T-cell (primary cell): ENCODE measurements around the gene ECI1. TPM values are rescaled to one million over a fixed set of nuclear protein-coding genes. Genes with fewer than 3 reads are reported as not detected.
A peak's percentile ranks its signal among the peaks of the same experiment; 100 is the strongest.

Experiments used
- ATAC-seq, 4 experiments: fragments of 200-7000 bp in 3 of 4; fragments of 150-1000 bp in 1 of 4; cut with Tn5 transposase; replicated peaks in 1 of 4; 1 replicate in 3 of 4; 2 replicates in 1 of 4; pipeline ENCODE4 v1.10.0; 2021; ENCODE audit warnings: moderate library complexity in 3 of 4, mild to moderate bottlenecking in 2 of 4, moderate number of reproducible peaks in 1 of 4
- CTCF ChIA-PET, 2 donors: fragments of 300-600 bp; sonication (Branson Sonifier 250); formaldehyde crosslinking; loops; one replicate each; lab custom pipeline; 2022; ENCODE audit warnings: antibody characterized with exemption in 2 of 2; lab: Charles Lee
- POLR2A ChIA-PET, 2 donors: fragments of 300-600 bp; sonication (Branson Sonifier 250); formaldehyde crosslinking; loops; one replicate each; lab custom pipeline; 2022; ENCODE audit warnings: antibody characterized with exemption in 2 of 2; lab: Charles Lee
- DNase-seq, 35 experiments: peaks; one replicate each; pipeline versions ENCODE4 v3.0.0 to v3.0.0-alpha.2; 2013 to 2023
- H3K27ac ChIP-seq: one replicate; pipeline ENCODE4 v1.5.1; 2013; ENCODE audit warnings: low read length
- H3K27me3 ChIP-seq, 2 experiments: replicated peaks in 1 of 2; 1 replicate in 1 of 2; 2 replicates in 1 of 2; pipeline versions ENCODE4 v1.6.1 to v1.7.0; 2013; ENCODE audit warnings: low read length in 1 of 2, mixed read lengths in 1 of 2; ENCODE audit not compliant: control insufficient read depth in 2 of 2, insufficient read depth in 2 of 2; ENCODE audit errors: extremely low read depth in 1 of 2
- H3K36me3 ChIP-seq, 2 donors: 1 replicate in 1 of 2; 2 replicates in 1 of 2; pipeline versions ENCODE4 v1.6.1 to v1.7.0; 2013; ENCODE audit warnings: low read length in 1 of 2; ENCODE audit not compliant: control insufficient read depth in 2 of 2, insufficient read depth in 1 of 2; ENCODE audit errors: extremely low read depth in 1 of 2
- H3K4me1 ChIP-seq, 2 experiments: 1 replicate in 1 of 2; 2 replicates in 1 of 2; pipeline versions ENCODE4 v1.6.1 to v1.7.0; 2013; ENCODE audit warnings: low read length in 2 of 2, mixed read lengths in 1 of 2; ENCODE audit not compliant: insufficient read depth in 2 of 2, control insufficient read depth in 1 of 2; ENCODE audit errors: extremely low read depth in 1 of 2
- H3K4me3 ChIP-seq, 2 donors: 1 replicate in 1 of 2; 2 replicates in 1 of 2; pipeline versions ENCODE4 v1.5.1 to v1.7.0; 2013; ENCODE audit warnings: mild to moderate bottlenecking in 2 of 2, low read length in 1 of 2, moderate library complexity in 1 of 2; ENCODE audit not compliant: control insufficient read depth in 1 of 2; ENCODE audit errors: extremely low read depth in 1 of 2
- H3K9me3 ChIP-seq: 2 replicates; pipeline ENCODE4 v1.7.0; 2013
- H3K27ac Mint-ChIP-seq, 2 donors: one replicate each; pipeline ENCODE4 v1.8.0; 2020 to 2021; ENCODE audit warnings: mild to moderate bottlenecking in 2 of 2, mixed read lengths in 2 of 2
- H3K27me3 Mint-ChIP-seq, 2 donors: one replicate each; pipeline ENCODE4 v1.8.0; 2021 to 2022; ENCODE audit warnings: mixed read lengths in 2 of 2
- H3K36me3 Mint-ChIP-seq: one replicate; pipeline ENCODE4 v1.8.0; 2021; ENCODE audit warnings: mixed read lengths
- H3K4me1 Mint-ChIP-seq, 3 donors: one replicate each; pipeline ENCODE4 v1.8.0; 2020 to 2022; ENCODE audit warnings: mixed read lengths in 3 of 3, mild to moderate bottlenecking in 1 of 3
- H3K4me3 Mint-ChIP-seq, 3 donors: one replicate each; pipeline ENCODE4 v1.8.0; 2020 to 2022; ENCODE audit warnings: mild to moderate bottlenecking in 3 of 3, mixed read lengths in 3 of 3, moderate library complexity in 3 of 3
- H3K9me3 Mint-ChIP-seq, 3 donors: one replicate each; pipeline ENCODE4 v1.8.0; 2020 to 2022; ENCODE audit warnings: mixed read lengths in 3 of 3
- WGBS: methylation state at CpG from one replicate; pipeline ENCODE4 v1.1.5; 2013; ENCODE audit warnings: missing lambda C conversion rate; ENCODE audit not compliant: insufficient coverage; 5-methylcytosine and 5-hydroxymethylcytosine counted together
- total RNA-seq, 35 experiments: library from RNA in 6 of 35; stranded (reverse) in 6 of 35; fragments of 120-200 nt in 1 of 35; gene quantifications; one replicate each; pipeline versions ENCODE4 v1.2.1 to v1.2.4 and lab custom pipeline; 2013 to 2026

Gene ECI1
- total RNA-seq, 5 donors from 2014 or later (not counting 1 experiment from before 2014, with no cell fraction given) = 17.0 to 40.1 (median 37.7) TPM

DNA sequence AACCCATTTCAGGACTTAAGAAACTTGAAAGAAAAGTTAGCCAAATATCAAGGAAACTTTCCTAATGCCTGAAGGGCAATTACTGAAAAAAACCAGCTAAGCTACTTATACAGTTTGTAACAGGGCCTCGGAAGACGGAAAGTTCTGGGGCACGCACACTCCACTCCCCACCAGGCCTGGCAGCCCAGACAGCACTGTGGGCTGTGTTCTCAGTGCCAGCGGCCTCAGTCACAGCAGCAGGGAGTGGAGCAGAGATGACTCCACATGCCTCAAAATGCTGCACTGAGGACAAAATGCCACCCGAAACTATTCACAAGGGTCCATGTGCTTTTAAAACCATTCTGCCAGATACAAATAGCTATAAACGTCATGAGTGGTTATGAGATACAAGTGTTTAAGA is 6.3 kb upstream of the ECI1 start:
- CTCF ChIA-PET = interaction anchor here in 1 of 2 donors (0.5 to 0.8 kb wide), 2 partner anchors 63 to 422 kb away, joined by 3 read pairs; no protein-coding TSS in a partner anchor

GRCh38 chr16:2256531-2257140 is 5.2 kb upstream of the ECI1 start:
- CTCF ChIA-PET = no interaction called here
- Histone ChIP-seq H3K4me1 (peaks cover 0 to 5% of the 10 kb centered on the region in 2 experiments), H3K36me3 (peaks cover 10 to 66% of the 10 kb centered on the region in 2 donors), H3K27ac (no peak overlapping the region), H3K4me3 (no peak overlapping the region), H3K27me3 (no peaks in the 10 kb centered on the region), H3K9me3 (no peaks in the 10 kb centered on the region)
- Mint-ChIP-seq H3K27me3 (no peaks in the 10 kb centered on the region), H3K27ac (peak overlapping the region in 1 of 2 donors; percentile 21), H3K4me1 (peaks cover 0 to 2% (median 1%) of the 10 kb centered on the region in 3 donors), H3K4me3 (no peak overlapping the region), H3K36me3 (peaks cover 43% of the 10 kb centered on the region), H3K9me3 (no peaks in the 10 kb centered on the region)
- DNase-seq (no peak), ATAC-seq (no peak)
- POLR2A ChIA-PET = no interaction called here
- WGBS = 99% methylated on average over 6 of the region's 12 CpGs

More for the DNA sequence above, 6.3 kb upstream of the ECI1 start:
- no peaks in the 10 kb centered on the region for H3K27me3 ChIP-seq
- POLR2A ChIA-PET = no interaction called here
- no peak overlapping the region for H3K4me3 Mint-ChIP-seq
- WGBS = 93% methylated on average over 4 of the region's 6 CpGs
- no peaks in the 10 kb centered on the region for H3K9me3 Mint-ChIP-seq
- H3K36me3 ChIP-seq = peaks cover 10 to 77% of the 10 kb centered on the region in 2 donors
- no peak overlapping the region for H3K4me3 ChIP-seq
- H3K9me3 ChIP-seq = no peaks in the 10 kb centered on the region
- H3K27ac ChIP-seq = no peak overlapping the region
- H3K4me1 Mint-ChIP-seq = no peaks in the 10 kb centered on the region
- H3K27me3 Mint-ChIP-seq = no peaks in the 10 kb centered on the region
- no peaks in the 10 kb centered on the region for H3K4me1 ChIP-seq
- DNase-seq = no peak
- H3K36me3 Mint-ChIP-seq = peaks cover 50% of the 10 kb centered on the region
- no peak for ATAC-seq
- no peak overlapping the region for H3K27ac Mint-ChIP-seq

GRCh38 chr16:2253293-2253692 is 1.9 kb upstream of the ECI1 start:
- Mint-ChIP-seq H3K27ac (peak overlapping the region in 1 of 2 donors; percentile 67), H3K9me3 (no peaks in the 10 kb centered on the region), H3K27me3 (no peaks in the 10 kb centered on the region), H3K4me1 (peaks cover 5 to 7% (median 6%) of the 10 kb centered on the region in 3 donors), H3K36me3 (peaks cover 34% of the 10 kb centered on the region), H3K4me3 (no peak overlapping the region)
- Histone ChIP-seq H3K36me3 (peaks cover 7 to 45% of the 10 kb centered on the region in 2 donors), H3K4me1 (peaks cover 3 to 21% of the 10 kb centered on the region in 2 experiments), H3K4me3 (no peak overlapping the region), H3K9me3 (no peaks in the 10 kb centered on the region), H3K27me3 (no peaks in the 10 kb centered on the region), H3K27ac (no peak overlapping the region)
- POLR2A ChIA-PET = no interaction called here
- CTCF ChIA-PET = no interaction called here
- no peak for DNase-seq
- WGBS = 96% methylated on average over 4 of the region's 11 CpGs
- ATAC-seq = no peak

DNA sequence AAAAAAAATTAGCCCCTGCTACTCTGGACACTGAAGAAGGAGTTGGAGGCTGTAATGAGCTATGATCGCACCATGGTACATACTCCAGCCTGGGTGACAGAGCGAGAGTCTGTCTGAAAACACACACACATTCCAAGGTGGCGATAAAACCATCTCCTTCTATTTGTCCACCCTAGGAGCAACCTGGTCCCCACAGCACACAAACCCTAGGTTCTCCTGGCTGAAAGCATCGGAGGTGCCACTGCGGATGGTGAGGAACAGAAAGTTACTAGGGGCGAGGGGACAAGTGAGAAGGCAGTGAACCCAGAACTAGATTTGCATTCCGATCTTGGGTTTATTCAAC is 1.4 kb upstream of the ECI1 start:
- Mint-ChIP-seq H3K27me3 (no peaks in the 10 kb centered on the region), H3K4me3 (peak overlapping the region in 2 of 3 donors; percentile 21 to 84), H3K4me1 (peaks cover 5 to 7% (median 6%) of the 10 kb centered on the region in 3 donors), H3K9me3 (no peaks in the 10 kb centered on the region), H3K27ac (peak overlapping the region in 1 of 2 donors; percentile 67), H3K36me3 (peaks cover 33% of the 10 kb centered on the region)
- no peaks in the 10 kb centered on the region for H3K27me3 ChIP-seq
- peaks cover 7 to 40% of the 10 kb centered on the region in 2 donors for H3K36me3 ChIP-seq
- ATAC-seq (no peak), DNase-seq (no peak)
- no peaks in the 10 kb centered on the region for H3K9me3 ChIP-seq
- ChIA-PET CTCF (no interaction called here), POLR2A (interaction anchor here in 1 of 2 donors (0.5 kb wide), 1 partner anchor 500 kb away, joined by 3 read pairs; the partner anchor contains the start of gene SRRM2)
- H3K27ac ChIP-seq = no peak overlapping the region
- peaks cover 3 to 21% of the 10 kb centered on the region in 2 experiments for H3K4me1 ChIP-seq
- WGBS = 100% methylated on average over 1 of the region's 7 CpGs
- H3K4me3 ChIP-seq = no peak overlapping the region

DNA sequence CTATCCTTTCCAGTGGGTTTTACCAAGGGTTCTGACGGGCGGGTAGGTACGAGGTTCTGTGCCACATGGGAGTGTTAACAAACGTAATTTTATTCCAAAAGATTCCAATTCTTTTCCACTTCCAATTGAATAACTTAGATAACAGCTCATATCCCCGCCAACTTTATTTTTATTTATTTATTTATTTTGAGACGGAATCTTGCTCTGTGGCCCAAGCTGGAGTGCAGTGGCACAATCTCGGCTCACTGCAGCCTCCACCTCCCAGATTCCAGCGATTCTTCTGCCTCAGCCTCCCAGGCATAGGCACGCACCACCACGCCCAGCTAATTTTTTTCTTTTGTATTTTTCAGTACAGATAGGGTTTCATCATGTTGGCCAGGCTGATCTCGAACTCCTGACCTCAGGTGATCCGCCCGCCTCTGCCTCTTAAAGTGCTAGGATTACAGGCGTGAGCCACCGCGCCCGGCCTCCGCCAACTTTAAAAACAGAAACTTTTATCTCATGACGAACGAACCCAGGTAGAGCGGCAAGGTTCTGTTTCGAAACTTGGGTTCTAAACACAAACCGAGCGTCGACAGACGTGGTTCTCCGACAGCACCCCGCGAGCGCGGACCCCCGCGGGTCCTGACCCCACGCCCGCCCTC is 613 bp downstream of the ECI1 start:
- H3K36me3 Mint-ChIP-seq = peaks cover 19% of the 10 kb centered on the region
- peak in 2 of 4 experiments; percentile 25 to 42 for ATAC-seq
- peak overlapping the region; percentile 63 to 64 for H3K4me3 ChIP-seq
- H3K4me3 Mint-ChIP-seq = peak overlapping the region; percentile 81 to 85 (median 84)
- DNase-seq = peak in 21 of 35 experiments; percentile 13 to 61 (median 24)
- no peaks in the 10 kb centered on the region for H3K9me3 ChIP-seq
- H3K27ac ChIP-seq = peak overlapping the region; percentile 69
- H3K4me1 ChIP-seq = peaks cover 3 to 21% of the 10 kb centered on the region in 2 experiments
- H3K27me3 ChIP-seq = no peaks in the 10 kb centered on the region
- no peaks in the 10 kb centered on the region for H3K27me3 Mint-ChIP-seq
- H3K9me3 Mint-ChIP-seq = no peaks in the 10 kb centered on the region
- CTCF ChIA-PET = interaction anchor here in 1 of 2 donors (0.5 to 1.2 kb wide), 4 partner anchors 13 to 177 kb away, joined by 3 to 6 read pairs (median 3); no protein-coding TSS in a partner anchor
- 10% methylated on average over 29 of the region's 35 CpGs for WGBS
- H3K27ac Mint-ChIP-seq = peak overlapping the region; percentile 89 to 91
- peaks cover 6 to 29% of the 10 kb centered on the region in 2 donors for H3K36me3 ChIP-seq
- POLR2A ChIA-PET = interaction anchor here in 1 of 2 donors (0.8 kb wide), 1 partner anchor 13 kb away, joined by 3 read pairs; no protein-coding TSS in a partner anchor
- H3K4me1 Mint-ChIP-seq = peaks cover 5 to 7% (median 6%) of the 10 kb centered on the region in 3 donors

DNA sequence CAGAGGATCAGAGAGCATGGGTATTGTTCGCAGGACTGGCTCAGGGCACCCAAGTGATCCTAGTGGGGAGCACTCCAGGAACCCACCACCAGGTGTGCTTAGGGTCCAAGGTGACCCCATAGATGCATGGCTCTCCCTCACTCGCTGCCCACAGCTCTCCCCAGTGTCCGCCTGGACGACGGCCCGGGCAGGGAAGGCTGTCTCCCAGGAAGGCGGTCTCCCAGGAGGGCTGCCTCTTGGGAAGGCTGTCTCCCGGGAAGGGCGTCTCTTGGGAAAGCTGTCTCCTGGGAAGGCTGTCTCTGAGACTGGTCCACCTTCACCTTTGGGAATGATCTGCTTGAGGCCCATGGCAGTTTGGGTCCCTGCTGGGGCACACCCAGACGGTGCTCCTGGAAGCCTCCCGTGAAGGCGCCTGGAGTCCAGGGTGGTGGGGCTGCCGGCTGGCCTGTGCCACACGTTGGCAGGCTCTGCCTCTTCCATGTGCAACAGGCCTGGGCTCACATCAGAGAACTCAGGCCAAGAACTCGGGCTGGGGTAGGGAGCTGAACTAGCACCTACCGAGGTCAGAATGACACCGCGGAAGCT is 5.0 kb downstream of the ECI1 start:
- Histone ChIP-seq H3K27ac (no peak overlapping the region), H3K27me3 (no peaks in the 10 kb centered on the region), H3K9me3 (no peaks in the 10 kb centered on the region), H3K4me1 (peaks cover 3 to 13% of the 10 kb centered on the region in 2 experiments), H3K36me3 (peaks cover 8 to 42% of the 10 kb centered on the region in 2 donors), H3K4me3 (no peak overlapping the region)
- WGBS = 98% methylated on average over 13 of the region's 18 CpGs
- no peak overlapping the region for H3K4me3 Mint-ChIP-seq
- ChIA-PET POLR2A (no interaction called here), CTCF (no interaction called here)
- peaks cover 6% of the 10 kb centered on the region for H3K36me3 Mint-ChIP-seq
- H3K27me3 Mint-ChIP-seq = no peaks in the 10 kb centered on the region
- DNase-seq (no peak), ATAC-seq (no peak)
- peaks cover 4 to 5% (median 5%) of the 10 kb centered on the region in 3 donors for H3K4me1 Mint-ChIP-seq
- H3K27ac Mint-ChIP-seq = no peak overlapping the region
- no peaks in the 10 kb centered on the region for H3K9me3 Mint-ChIP-seq
